Right atrium auricular region (tissue), 2 donors: ENCODE results near the gene SLC34A1. TPM values are rescaled to one million over a fixed set of nuclear protein-coding genes. Genes with fewer than 3 reads are reported as not detected.
"Not testable (repeated sequence)": the region's sequence is repeated elsewhere in the genome, so short reads cannot be mapped to it uniquely, and the experiment has no call there.

Source experiments
- DNase-seq: peaks from one replicate; pipeline ENCODE4 v3.0.0-alpha.2; 2019; ENCODE audit warnings: low spot score
- H3K27ac ChIP-seq, 2 donors: fragments of 200-600 bp; sonication (generic); 1 replicate in 1 of 2; 2 replicates in 1 of 2; pipeline ENCODE4 v1.5.1; 2016 to 2019
- H3K27me3 ChIP-seq, 2 donors: fragments of 200-600 bp; sonication (generic); one replicate each; pipeline versions ENCODE4 v1.5.1 to v1.6.0; 2017 to 2019
- H3K36me3 ChIP-seq: fragments of 200-600 bp; sonication (generic); one replicate; pipeline ENCODE4 v1.5.1; 2016
- H3K4me1 ChIP-seq, 2 donors: fragments of 200-600 bp; sonication (generic); one replicate each; pipeline versions ENCODE4 v1.5.1 to v1.6.0; 2017 to 2019
- H3K4me3 ChIP-seq, 2 donors: fragments of 200-600 bp; sonication (generic); 1 replicate in 1 of 2; 2 replicates in 1 of 2; pipeline ENCODE4 v1.5.1; 2017 to 2019; ENCODE audit warnings: mild to moderate bottlenecking in 1 of 2, moderate library complexity in 1 of 2
- H3K9me3 ChIP-seq, 2 donors: fragments of 200-600 bp; sonication (generic); one replicate each; pipeline ENCODE4 v1.5.1; 2019
- total RNA-seq, 2 donors: library from RNA; depleted of rRNA; stranded (reverse); fragments of >200 nt; gene quantifications; one replicate each; pipeline ENCODE4 v1.1.0, GENCODE V29; 2016
- TF ChIP-seq, protein P1 (sequence below), 2 donors: fragments of 200-600 bp; sonication (generic); IDR thresholded peaks; one replicate each; pipeline ENCODE4 v1.5.1; 2019; ENCODE audit warnings: antibody characterized with exemption in 2 of 2

Gene SLC34A1
- total RNA-seq, 2 donors from 2014 or later, result not detected

- Histone ChIP-seq H3K4me1 (peaks cover 0 to 25% of the 10 kb centered on the region in 2 donors), H3K27me3 (no peaks in the 10 kb centered on the region), H3K36me3 (peaks cover 71% of the 10 kb centered on the region), H3K27ac (no peak overlapping the region), H3K4me3 (no peak overlapping the region), H3K9me3 (no peaks in the 10 kb centered on the region)
- TF ChIP-seq, protein P1, sequence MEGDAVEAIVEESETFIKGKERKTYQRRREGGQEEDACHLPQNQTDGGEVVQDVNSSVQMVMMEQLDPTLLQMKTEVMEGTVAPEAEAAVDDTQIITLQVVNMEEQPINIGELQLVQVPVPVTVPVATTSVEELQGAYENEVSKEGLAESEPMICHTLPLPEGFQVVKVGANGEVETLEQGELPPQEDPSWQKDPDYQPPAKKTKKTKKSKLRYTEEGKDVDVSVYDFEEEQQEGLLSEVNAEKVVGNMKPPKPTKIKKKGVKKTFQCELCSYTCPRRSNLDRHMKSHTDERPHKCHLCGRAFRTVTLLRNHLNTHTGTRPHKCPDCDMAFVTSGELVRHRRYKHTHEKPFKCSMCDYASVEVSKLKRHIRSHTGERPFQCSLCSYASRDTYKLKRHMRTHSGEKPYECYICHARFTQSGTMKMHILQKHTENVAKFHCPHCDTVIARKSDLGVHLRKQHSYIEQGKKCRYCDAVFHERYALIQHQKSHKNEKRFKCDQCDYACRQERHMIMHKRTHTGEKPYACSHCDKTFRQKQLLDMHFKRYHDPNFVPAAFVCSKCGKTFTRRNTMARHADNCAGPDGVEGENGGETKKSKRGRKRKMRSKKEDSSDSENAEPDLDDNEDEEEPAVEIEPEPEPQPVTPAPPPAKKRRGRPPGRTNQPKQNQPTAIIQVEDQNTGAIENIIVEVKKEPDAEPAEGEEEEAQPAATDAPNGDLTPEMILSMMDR (IDR thresholded peaks at IDR 0.05), result no peak
- DNase-seq, result no peak
Measured at GRCh38 chr5:177338251-177339106, 45.8 kb upstream of the SLC34A1 start.

- TF ChIP-seq, protein P1 (IDR thresholded peaks at IDR 0.05), result no peak
- Histone ChIP-seq H3K36me3 (peaks cover 64% of the 10 kb centered on the region), H3K9me3 (no peaks in the 10 kb centered on the region), H3K4me1 (peaks cover 0 to 25% of the 10 kb centered on the region in 2 donors), H3K27ac (no peak overlapping the region), H3K4me3 (no peak overlapping the region), H3K27me3 (no peaks in the 10 kb centered on the region)
- DNase-seq, result no peak
Measured at GRCh38 chr5:177339107-177339638, 45.1 kb upstream of the SLC34A1 start.

GRCh38 chr5:177343000-177343399 lies 41.2 kb upstream of the SLC34A1 start:
- not testable (repeated sequence) for DNase-seq, H3K9me3 ChIP-seq, H3K4me1 ChIP-seq, H3K4me3 ChIP-seq, H3K27ac ChIP-seq, H3K27me3 ChIP-seq
- peaks cover 32% of the 10 kb centered on the region for H3K36me3 ChIP-seq

- H3K36me3 ChIP-seq, result peaks cover 25% of the 10 kb centered on the region
- H3K9me3 ChIP-seq, result no peaks in the 10 kb centered on the region
- peaks cover 0 to 4% of the 10 kb centered on the region in 2 donors for H3K4me1 ChIP-seq
- H3K27me3 ChIP-seq, result no peaks in the 10 kb centered on the region
- no peak overlapping the region for H3K27ac ChIP-seq
- TF ChIP-seq, protein P1 (IDR thresholded peaks at IDR 0.05), result no peak
- no peak for DNase-seq
- H3K4me3 ChIP-seq, result no peak overlapping the region
Measured at GRCh38 chr5:177343777-177344176, 40.5 kb upstream of the SLC34A1 start.

GRCh38 chr5:177344891-177345290 lies 39.3 kb upstream of the SLC34A1 start:
- no peak for DNase-seq
- Histone ChIP-seq H3K36me3 (peaks cover 20% of the 10 kb centered on the region), H3K27ac (no peak overlapping the region), H3K27me3 (no peaks in the 10 kb centered on the region), H3K4me1 (peaks cover 0 to 11% of the 10 kb centered on the region in 2 donors), H3K9me3 (no peaks in the 10 kb centered on the region), H3K4me3 (no peak overlapping the region)
- TF ChIP-seq, protein P1 (IDR thresholded peaks at IDR 0.05), result no peak

GRCh38 chr5:177346820-177347219 lies 37.4 kb upstream of the SLC34A1 start:
- Histone ChIP-seq H3K36me3 (peaks cover 12% of the 10 kb centered on the region), H3K27me3 (no peaks in the 10 kb centered on the region), H3K27ac (no peak overlapping the region), H3K4me1 (peaks cover 0 to 23% of the 10 kb centered on the region in 2 donors), H3K4me3 (no peak overlapping the region), H3K9me3 (no peaks in the 10 kb centered on the region)
- TF ChIP-seq, protein P1 (IDR thresholded peaks at IDR 0.05), result no peak
- no peak for DNase-seq
